Neutrophil (primary cell): ENCODE measurements around the gene SNX11.

Experiments
- H3K27ac ChIP-seq: fragments of 200-600 bp; sonication (generic); 2 replicates; pipeline ENCODE4 v1.5.1; 2016; ENCODE audit warnings: mild to moderate bottlenecking, moderate library complexity
- H3K27me3 ChIP-seq: fragments of 200-600 bp; sonication (generic); 2 replicates; pipeline ENCODE4 v1.6.0; 2016; ENCODE audit warnings: mild to moderate bottlenecking
- H3K36me3 ChIP-seq: fragments of 200-600 bp; sonication (generic); 2 replicates; pipeline ENCODE4 v1.5.1; 2017
- H3K4me1 ChIP-seq, 2 experiments: fragments of 200-600 bp in 1 of 2; sonication (generic) in 1 of 2; 1 replicate in 1 of 2; 2 replicates in 1 of 2; pipeline versions ENCODE4 v1.5.1 to v1.6.1; 2013 to 2016; ENCODE audit warnings: low read depth in 1 of 2, low read length in 1 of 2, mild to moderate bottlenecking in 1 of 2, moderate library complexity in 1 of 2; ENCODE audit not compliant: control insufficient read depth in 1 of 2, insufficient read depth in 1 of 2
- H3K4me3 ChIP-seq, 2 experiments: fragments of 200-600 bp in 1 of 2; sonication (generic) in 1 of 2; 1 replicate in 1 of 2; 2 replicates in 1 of 2; pipeline ENCODE4 v1.5.1; 2013 to 2016; ENCODE audit warnings: low read depth in 1 of 2, low read length in 1 of 2, mild to moderate bottlenecking in 1 of 2, moderate library complexity in 1 of 2
- H3K9me3 ChIP-seq: fragments of 200-600 bp; sonication (generic); 2 replicates; pipeline ENCODE4 v1.5.1; 2016
- TF ChIP-seq, protein P1 (sequence below): fragments of 200-600 bp; sonication (generic); IDR thresholded peaks from 2 replicates; pipeline ENCODE4 v1.5.1; 2016; ENCODE audit warnings: antibody characterized with exemption

Gene SNX11

DNA sequence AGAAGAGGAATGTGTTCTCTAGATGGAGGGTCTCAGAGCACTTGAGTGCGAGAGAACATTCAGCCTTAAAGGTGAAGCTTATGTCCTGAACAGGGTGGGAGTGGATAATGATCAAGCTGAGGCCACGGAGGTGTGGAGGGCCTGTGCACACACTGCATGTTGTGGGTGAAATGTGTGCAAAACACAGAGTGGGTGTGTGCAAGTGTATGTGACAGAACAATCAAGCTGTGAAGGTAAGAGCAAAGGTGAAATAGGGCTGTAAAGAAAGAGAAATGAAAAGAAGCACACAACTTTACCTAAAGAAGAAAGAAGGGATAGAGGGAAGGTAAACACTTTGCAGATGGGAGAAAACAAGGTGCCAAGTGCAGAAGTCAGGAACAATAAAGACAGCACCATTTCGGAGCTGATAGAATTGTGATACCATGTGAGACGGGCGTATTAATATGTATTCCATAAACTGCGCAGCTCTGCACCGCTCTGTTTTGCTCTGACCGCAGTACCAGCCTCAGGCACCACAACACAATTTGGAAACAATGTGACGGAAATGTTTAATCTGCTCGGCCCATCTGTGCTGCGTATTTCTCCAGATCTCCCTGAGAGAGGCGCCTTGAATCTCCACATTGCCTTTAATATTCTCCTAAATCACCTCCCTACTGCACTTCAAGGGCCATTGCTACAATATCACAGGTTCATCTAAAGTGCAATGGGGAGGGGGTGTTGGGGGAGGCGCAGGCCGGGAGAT, 40.6 kb downstream of the SNX11 start:
- H3K27me3 ChIP-seq, result peaks cover 85% of the 10 kb centered on the region
- TF ChIP-seq, protein P1, sequence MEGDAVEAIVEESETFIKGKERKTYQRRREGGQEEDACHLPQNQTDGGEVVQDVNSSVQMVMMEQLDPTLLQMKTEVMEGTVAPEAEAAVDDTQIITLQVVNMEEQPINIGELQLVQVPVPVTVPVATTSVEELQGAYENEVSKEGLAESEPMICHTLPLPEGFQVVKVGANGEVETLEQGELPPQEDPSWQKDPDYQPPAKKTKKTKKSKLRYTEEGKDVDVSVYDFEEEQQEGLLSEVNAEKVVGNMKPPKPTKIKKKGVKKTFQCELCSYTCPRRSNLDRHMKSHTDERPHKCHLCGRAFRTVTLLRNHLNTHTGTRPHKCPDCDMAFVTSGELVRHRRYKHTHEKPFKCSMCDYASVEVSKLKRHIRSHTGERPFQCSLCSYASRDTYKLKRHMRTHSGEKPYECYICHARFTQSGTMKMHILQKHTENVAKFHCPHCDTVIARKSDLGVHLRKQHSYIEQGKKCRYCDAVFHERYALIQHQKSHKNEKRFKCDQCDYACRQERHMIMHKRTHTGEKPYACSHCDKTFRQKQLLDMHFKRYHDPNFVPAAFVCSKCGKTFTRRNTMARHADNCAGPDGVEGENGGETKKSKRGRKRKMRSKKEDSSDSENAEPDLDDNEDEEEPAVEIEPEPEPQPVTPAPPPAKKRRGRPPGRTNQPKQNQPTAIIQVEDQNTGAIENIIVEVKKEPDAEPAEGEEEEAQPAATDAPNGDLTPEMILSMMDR, result no peak

DNA sequence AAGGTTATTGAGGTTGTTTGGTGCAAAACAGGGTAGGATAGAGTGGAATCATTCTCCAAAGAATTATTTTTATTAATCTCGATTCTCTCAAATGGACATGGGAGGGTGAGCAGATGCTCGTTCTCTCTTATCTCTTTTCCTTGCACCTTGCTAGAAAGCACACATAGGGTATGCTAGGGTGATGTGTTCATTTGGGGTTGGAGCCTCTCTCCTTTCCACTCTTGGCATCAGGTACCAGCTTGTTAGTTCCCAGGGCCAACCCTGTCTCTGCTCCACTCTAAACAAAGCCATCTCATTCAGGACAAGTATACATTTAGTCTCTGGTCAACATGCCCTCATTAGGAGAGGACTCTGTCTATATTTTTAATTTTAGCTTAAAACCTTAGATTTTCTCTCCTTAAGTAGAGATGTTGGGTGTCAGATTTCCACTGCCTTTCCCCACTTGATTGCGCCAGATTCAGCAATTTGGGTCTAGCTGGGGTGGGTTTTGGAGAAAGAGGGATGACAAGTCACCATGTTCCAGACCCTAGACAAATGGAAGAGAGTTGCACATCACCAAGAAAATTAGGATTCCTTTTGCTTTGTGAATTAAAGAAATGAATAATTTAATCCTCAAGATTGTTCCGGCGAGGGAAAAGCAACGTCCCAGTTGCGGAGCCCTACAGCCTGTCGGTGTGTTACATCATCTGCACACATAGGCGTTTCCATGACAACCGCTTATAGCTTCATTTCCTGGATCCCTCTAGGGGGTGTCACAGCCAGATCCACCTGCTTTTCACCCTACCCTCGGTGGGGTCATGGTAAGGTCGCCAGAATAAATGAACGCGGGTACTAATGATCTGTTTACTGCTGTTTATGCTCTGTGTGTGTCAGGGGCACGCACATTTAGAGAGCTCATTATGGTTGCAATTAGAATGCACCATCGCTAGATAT, 41.6 kb downstream of the SNX11 start:
- no peaks in the 10 kb centered on the region for H3K36me3 ChIP-seq
- no peak overlapping the region for H3K27ac ChIP-seq
- TF ChIP-seq, protein P1, result no peak
- H3K9me3 ChIP-seq, result no peaks in the 10 kb centered on the region
- H3K4me1 ChIP-seq, result no peaks in the 10 kb centered on the region
- no peak overlapping the region for H3K4me3 ChIP-seq
- peaks cover 86% of the 10 kb centered on the region for H3K27me3 ChIP-seq

More for the DNA sequence above, 40.6 kb downstream of the SNX11 start:
- H3K4me1 ChIP-seq, result no peaks in the 10 kb centered on the region
- H3K36me3 ChIP-seq, result no peaks in the 10 kb centered on the region
- no peak overlapping the region for H3K27ac ChIP-seq
- H3K4me3 ChIP-seq, result no peak overlapping the region
- no peaks in the 10 kb centered on the region for H3K9me3 ChIP-seq

- TF ChIP-seq, protein P1, result no peak
- Histone ChIP-seq H3K4me3 (no peak overlapping the region), H3K9me3 (no peaks in the 10 kb centered on the region), H3K36me3 (no peaks in the 10 kb centered on the region), H3K27me3 (peaks cover 87% of the 10 kb centered on the region), H3K4me1 (no peaks in the 10 kb centered on the region), H3K27ac (no peak overlapping the region)
These were observed 42.4 kb downstream of the SNX11 start for GRCh38 chr17:48149787-48150463.

DNA sequence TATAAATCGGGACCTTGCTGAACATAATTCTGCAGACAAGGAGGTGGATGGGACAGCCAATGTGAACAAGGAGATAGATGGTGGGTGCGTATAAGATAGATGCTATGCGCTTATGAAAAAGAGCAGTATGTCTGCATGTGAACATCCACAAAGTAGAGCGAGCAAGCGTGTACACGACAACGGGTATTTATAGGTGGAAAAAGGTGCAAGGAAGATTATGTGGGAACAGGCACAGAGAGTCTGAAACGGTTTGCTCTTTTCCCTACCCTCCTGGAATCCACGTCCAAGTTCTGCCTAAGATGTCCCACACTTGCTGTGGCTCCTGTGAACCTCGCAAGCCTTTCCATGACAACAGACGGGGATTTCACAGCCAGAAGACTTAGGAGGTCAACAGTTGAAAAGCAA, 43.0 kb downstream of the SNX11 start:
- peaks cover 91% of the 10 kb centered on the region for H3K27me3 ChIP-seq
- TF ChIP-seq, protein P1, result no peak
- H3K36me3 ChIP-seq, result no peaks in the 10 kb centered on the region
- H3K9me3 ChIP-seq, result no peaks in the 10 kb centered on the region
- no peak overlapping the region for H3K4me3 ChIP-seq
- H3K4me1 ChIP-seq, result no peaks in the 10 kb centered on the region
- H3K27ac ChIP-seq, result no peak overlapping the region

DNA sequence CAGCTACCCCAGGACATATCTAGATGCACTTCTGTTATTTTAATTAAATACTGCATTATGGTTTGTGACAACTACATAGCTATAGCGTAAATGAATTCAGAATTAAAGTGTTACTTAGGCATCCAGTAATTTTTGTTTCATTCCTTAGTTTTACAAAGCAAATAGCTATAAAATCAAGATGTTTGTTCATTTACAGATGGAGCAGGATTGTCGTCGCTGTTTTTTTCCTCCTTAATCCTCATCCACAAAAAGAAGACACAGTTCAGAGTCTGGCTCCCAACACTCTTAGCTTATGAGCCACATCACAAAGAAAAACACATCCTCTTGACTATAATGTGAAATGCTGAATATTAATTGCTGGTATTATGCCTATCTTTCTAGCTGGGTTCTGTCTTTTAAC, 43.7 kb downstream of the SNX11 start:
- Histone ChIP-seq H3K4me3 (no peak overlapping the region), H3K27me3 (peaks cover 97% of the 10 kb centered on the region), H3K4me1 (no peaks in the 10 kb centered on the region), H3K36me3 (no peaks in the 10 kb centered on the region), H3K27ac (no peak overlapping the region), H3K9me3 (no peaks in the 10 kb centered on the region)
- TF ChIP-seq, protein P1, result no peak
